Transverse colon (tissue), 4 donors: ENCODE results near the gene HOXA6. TPM values are rescaled to one million over a fixed set of nuclear protein-coding genes. Genes with fewer than 3 reads are reported as not detected.

Experiments
- DNase-seq: peaks from one replicate; pipeline ENCODE4 v3.0.0-alpha.2; 2019
- H3K27ac ChIP-seq, 4 donors: fragments of 200-600 bp; sonication (generic); 2 replicates each; pipeline ENCODE4 v1.5.1; 2016 to 2018; ENCODE audit warnings: inconsistent platforms in 4 of 4
- H3K27me3 ChIP-seq: fragments of 200-600 bp; sonication (generic); 2 replicates; pipeline ENCODE4 v1.5.1; 2017; ENCODE audit warnings: inconsistent platforms
- H3K36me3 ChIP-seq, 4 donors: fragments of 200-600 bp; sonication (generic); 2 replicates each; pipeline ENCODE4 v1.5.1; 2017 to 2019; ENCODE audit warnings: inconsistent platforms in 4 of 4
- H3K4me1 ChIP-seq, 4 donors: fragments of 200-600 bp; sonication (generic); 2 replicates each; pipeline ENCODE4 v1.5.1; 2017 to 2020; ENCODE audit warnings: inconsistent platforms in 4 of 4
- H3K4me3 ChIP-seq, 4 donors: fragments of 200-600 bp; sonication (generic); 1 replicate in 1 of 4; 2 replicates in 3 of 4; pipeline versions ENCODE4 v1.5.1 to v1.6.1; 2017 to 2019; ENCODE audit warnings: inconsistent platforms in 4 of 4
- H3K9me3 ChIP-seq, 2 donors: fragments of 200-600 bp; sonication (generic); 2 replicates each; pipeline ENCODE4 v1.5.1; 2017 to 2019; ENCODE audit warnings: inconsistent platforms in 2 of 2
- CTCF ChIP-seq, 5 experiments: fragments of 200-600 bp in 3 of 5; fragments of 450-650 bp in 2 of 5; sonication (generic) in 3 of 5; IDR thresholded peaks; 1 replicate in 2 of 5; 2 replicates in 3 of 5; pipeline ENCODE4 v1.5.1; 2016 to 2017; ENCODE audit warnings: antibody characterized with exemption in 5 of 5, inconsistent platforms in 3 of 5, mild to moderate bottlenecking in 2 of 5, moderate library complexity in 1 of 5
- EP300 ChIP-seq: sonication (generic); formaldehyde crosslinking; IDR thresholded peaks from one replicate; pipeline ENCODE4 v1.6.1; 2017; ENCODE audit warnings: antibody characterized with exemption, low read depth
- POLR2A ChIP-seq: fragments of 450-650 bp; IDR thresholded peaks from one replicate; pipeline ENCODE4 v1.6.1; 2016; ENCODE audit warnings: antibody characterized with exemption, mild to moderate bottlenecking, moderate library complexity
- POLR2AphosphoS5 ChIP-seq, 3 donors: sonication (generic); formaldehyde crosslinking; IDR thresholded peaks; one replicate each; pipeline ENCODE4 v1.6.1; 2016; ENCODE audit warnings: antibody characterized with exemption in 3 of 3
- WGBS, 2 donors: methylation state at CpG; one replicate each; pipeline ENCODE4 v1.1.5; 2018; ENCODE audit warnings: low coverage in 1 of 2; 5-methylcytosine and 5-hydroxymethylcytosine counted together
- in situ Hi-C, 4 donors: fragments of 200-750 bp; cut with MboI; loops; one replicate each; pipeline versions ENCODE4 v1.15.0 to v1.15.1; 2017; ENCODE audit warnings: low sequenced_read_pairs in 3 of 4, low pct_ligation_motif_present in 1 of 4, low pct_unique_long_range_greater_than_20kb in 1 of 4
- intact Hi-C: fragments of 100-400 bp; cut with DNase I; formaldehyde crosslinking; loops from one replicate; pipeline ENCODE4 v1.15.1; 2023; ENCODE audit warnings: low total_unique reads
- total RNA-seq, 4 donors: library from RNA; depleted of rRNA; stranded (reverse); fragments of >200 nt; gene quantifications; one replicate each; pipeline ENCODE4 v1.1.0, GENCODE V29; 2016

HOXA6 gene
- total RNA-seq, 4 donors from 2014 or later = 12.9 to 27.8 (median 17.3) TPM

GRCh38 chr7:27128776-27129728, 18.5 kb downstream of the HOXA6 start:
- no peaks in the 10 kb centered on the region for H3K36me3 ChIP-seq
- WGBS, 2 donors = 50 to 52% methylated on average over 4 to 28 of the region's 28 CpGs
- H3K9me3 ChIP-seq = no peaks in the 10 kb centered on the region
- no peaks in the 10 kb centered on the region for H3K27me3 ChIP-seq
- peak overlapping the region in 3 of 4 donors; percentile 62 to 77 (median 72) for H3K4me3 ChIP-seq
- TF ChIP-seq POLR2A = no peak
- no peak for TF ChIP-seq CTCF (IDR thresholded peaks at IDR 0.05)
- TF ChIP-seq POLR2AphosphoS5 (IDR thresholded peaks at IDR 0.05) = no peak
- no peak for TF ChIP-seq EP300
- no peak for DNase-seq
- peaks cover 37 to 90% (median 85%) of the 10 kb centered on the region in 4 donors for H3K4me1 ChIP-seq
- H3K27ac ChIP-seq = peak overlapping the region; percentile 94 to 99 (median 96)
- in situ Hi-C loops (no loop called here), intact Hi-C loops (loop anchor here (2.0 kb wide), 1 partner anchor 30 kb away; no protein-coding TSS in a partner anchor)

- WGBS, 2 donors = 43% methylated on average over 2 of the region's 2 CpGs; no CpG with 5 or more reads in 1 of the 2 donors
- in situ Hi-C loops = no loop called here
These were observed 19.5 kb downstream of the HOXA6 start for GRCh38 chr7:27128034-27128433.

GRCh38 chr7:27126596-27127327, 20.8 kb downstream of the HOXA6 start:
- in situ Hi-C loops = no loop called here
- no peak overlapping the region for H3K4me3 ChIP-seq
- no peak for DNase-seq
- no peaks in the 10 kb centered on the region for H3K36me3 ChIP-seq
- 24 to 29% methylated on average over 3 of the region's 3 CpGs for WGBS, 2 donors
- no peak for TF ChIP-seq CTCF (IDR thresholded peaks at IDR 0.05)
- TF ChIP-seq POLR2AphosphoS5 (IDR thresholded peaks at IDR 0.05) = no peak
- TF ChIP-seq EP300 = no peak
- no peak for TF ChIP-seq POLR2A
- peak overlapping the region in 3 of 4 donors; percentile 94 to 99 (median 98) for H3K27ac ChIP-seq
- peaks cover 42 to 90% (median 77%) of the 10 kb centered on the region in 4 donors for H3K4me1 ChIP-seq
- intact Hi-C loops = no loop called here
- no peaks in the 10 kb centered on the region for H3K27me3 ChIP-seq
- H3K9me3 ChIP-seq = no peaks in the 10 kb centered on the region

More at GRCh38 chr7:27128034-27128433, 19.5 kb downstream of the HOXA6 start:
- Histone ChIP-seq H3K27ac (peak overlapping the region; percentile 94 to 99 (median 96)), H3K9me3 (no peaks in the 10 kb centered on the region), H3K36me3 (no peaks in the 10 kb centered on the region), H3K27me3 (no peaks in the 10 kb centered on the region), H3K4me1 (peaks cover 42 to 90% (median 83%) of the 10 kb centered on the region in 4 donors), H3K4me3 (no peak overlapping the region)
- no peak for DNase-seq
- intact Hi-C loops = loop anchor here (2.0 kb wide), 1 partner anchor 29 kb away; no protein-coding TSS in a partner anchor
- TF ChIP-seq POLR2AphosphoS5 (IDR thresholded peaks at IDR 0.05) (peak in 2 of 3 donors; percentile 17 to 23), CTCF (IDR thresholded peaks at IDR 0.05) (no peak), POLR2A (no peak)

- WGBS, 2 donors = 41 to 48% methylated on average over 4 to 5 of the region's 5 CpGs
- Histone ChIP-seq H3K4me3 (no peak overlapping the region), H3K9me3 (no peaks in the 10 kb centered on the region), H3K4me1 (peaks cover 37 to 90% (median 77%) of the 10 kb centered on the region in 4 donors), H3K27me3 (no peaks in the 10 kb centered on the region), H3K27ac (peak overlapping the region; percentile 90 to 96 (median 92)), H3K36me3 (no peaks in the 10 kb centered on the region)
- in situ Hi-C loops (no loop called here), intact Hi-C loops (no loop called here)
- TF ChIP-seq POLR2AphosphoS5 (IDR thresholded peaks at IDR 0.05) (no peak), EP300 (no peak), POLR2A (no peak), CTCF (IDR thresholded peaks at IDR 0.05) (no peak)
- DNase-seq = no peak
These were observed 21.6 kb downstream of the HOXA6 start for GRCh38 chr7:27125986-27126394.
